ENCODE data around the gene CBLB. TPM values are rescaled to one million over a fixed set of nuclear protein-coding genes. Genes with fewer than 3 reads are reported as not detected.

CBLB gene
- total and polyA plus RNA-seq, 9 of the 15 experiments (the other 6 are each of a cell fraction or from before 2014, with no cell fraction given) = 1.8 to 8.1 (median 5.3) TPM

- no peak for DNase-seq (ENCODE audit: extremely low read depth in 1 of 4, low spot score in 3 of 4)
- TF ChIP-seq FIP1L1 (IDR thresholded peaks at IDR 0.05; ENCODE audit: low read depth, low read length, poor library complexity, severe bottlenecking) (no peak), ZNF347 (CRISPR knock-in tag; IDR thresholded peaks at IDR 0.05; ENCODE audit: low read depth) (no peak), MBD2 (IDR thresholded peaks at IDR 0.05; ENCODE audit: borderline replicate concordance, low read depth) (no peak), ZNF644 (tag; IDR thresholded peaks at IDR 0.05; ENCODE audit: low read depth) (no peak), HNRNPH1 (optimal IDR thresholded peaks at IDR 0.05; ENCODE audit: low read depth, low read length) (no peak), PURB (CRISPR knock-in tag; IDR thresholded peaks at IDR 0.05; ENCODE audit: low read depth) (no peak)
- Histone ChIP-seq H3K27ac (ENCODE audit: extremely low read depth, low read depth, low read length) (no peak overlapping the region), H3K4me2 (ENCODE audit: insufficient read depth, low read length) (no peak overlapping the region), H3K9me3 (replicated peaks; ENCODE audit: control insufficient read depth, insufficient read depth, low read depth, low read length) (no peaks in the 10 kb centered on the region), H2AFZ (ENCODE audit: low read depth, low read length) (no peak overlapping the region), H3K4me3 (no peak overlapping the region), H3K9ac (ENCODE audit: insufficient read depth in 1 of 2, low read depth in 2 of 2, low read length in 2 of 2) (no peak overlapping the region), H3K36me3 (ENCODE audit: control insufficient read depth, insufficient read depth, low read length) (no peaks in the 10 kb centered on the region), H3K27me3 (ENCODE audit: control insufficient read depth in 2 of 2, insufficient read depth in 2 of 2, low read length in 2 of 2) (no peaks in the 10 kb centered on the region), H4K20me1 (replicated peaks; ENCODE audit: control insufficient read depth, insufficient read depth, low read length) (no peaks in the 10 kb centered on the region), H3K79me2 (ENCODE audit: control insufficient read depth, insufficient read depth, low read length) (no peaks in the 10 kb centered on the region), H3K9me1 (ENCODE audit: control insufficient read depth, insufficient read depth, low read length) (no peaks in the 10 kb centered on the region), H3K4me1 (replicated peaks in 1 of 2; ENCODE audit: control insufficient read depth in 2 of 2, insufficient read depth in 2 of 2, low read length in 2 of 2) (peaks cover 0 to 19% of the 10 kb centered on the region in 2 experiments; a peak in 2 of 5 replicates)
- intact Hi-C loops (cut with micrococcal nuclease) = no loop called here
- POLR2A ChIA-PET = no interaction called here
- FAIRE-seq = no peak
- BruUV-seq (replicated peaks) = no TSS peak
- ATAC-seq = no peak
- in situ Hi-C loops (cut with MboI) = no loop called here
- CTCF ChIA-PET (ENCODE audit: low intra/inter-chr PET ratio) = no interaction called here
- WGBS (ENCODE audit: insufficient coverage, low coverage, missing lambda C conversion rate) = 75% methylated on average over 5 of the region's 6 CpGs
Measured at GRCh38 chr3:105826778-105827634, 41.8 kb downstream of the CBLB start.

All from K562 (cell line).